ENCODE data around the gene PDIA2.
"Not testable (repeated sequence)": the region's sequence is repeated elsewhere in the genome, so short reads cannot be mapped to it uniquely, and the experiment has no call there.

The PDIA2 gene

GRCh38 chr16:263182-263774 lies 19.7 kb upstream of the PDIA2 start:
- in situ Hi-C loops (cut with MboI; ENCODE audit: low sequenced_read_pairs): no loop called here

GRCh38 chr16:263944-264343 lies 19.0 kb upstream of the PDIA2 start:
- in situ Hi-C loops (cut with MboI; ENCODE audit: low sequenced_read_pairs): no loop called here

GRCh38 chr16:264440-264951 lies 18.5 kb upstream of the PDIA2 start:
- in situ Hi-C loops (cut with MboI; ENCODE audit: low sequenced_read_pairs): no loop called here

GRCh38 chr16:265002-265529 lies 17.9 kb upstream of the PDIA2 start:
- in situ Hi-C loops (cut with MboI; ENCODE audit: low sequenced_read_pairs): no loop called here

GRCh38 chr16:265711-266110 lies 17.3 kb upstream of the PDIA2 start:
- in situ Hi-C loops (cut with MboI; ENCODE audit: low sequenced_read_pairs): no loop called here

- in situ Hi-C loops (cut with MboI; ENCODE audit: low sequenced_read_pairs): no loop called here
Observed at GRCh38 chr16:266258-267164, 16.5 kb upstream of the PDIA2 start.

GRCh38 chr16:267562-267961 lies 15.4 kb upstream of the PDIA2 start:
- in situ Hi-C loops (cut with MboI; ENCODE audit: low sequenced_read_pairs): not testable (repeated sequence)

GRCh38 chr16:268141-269053 lies 14.6 kb upstream of the PDIA2 start:
- in situ Hi-C loops (cut with MboI; ENCODE audit: low sequenced_read_pairs): no loop called here

GRCh38 chr16:269061-269796 lies 13.7 kb upstream of the PDIA2 start:
- in situ Hi-C loops (cut with MboI; ENCODE audit: low sequenced_read_pairs): no loop called here

GRCh38 chr16:270381-271255 lies 12.3 kb upstream of the PDIA2 start:
- in situ Hi-C loops (cut with MboI; ENCODE audit: low sequenced_read_pairs): no loop called here

GRCh38 chr16:272633-273546 lies 10.1 kb upstream of the PDIA2 start:
- in situ Hi-C loops (cut with MboI; ENCODE audit: low sequenced_read_pairs): no loop called here

- in situ Hi-C loops (cut with MboI; ENCODE audit: low sequenced_read_pairs): no loop called here
Observed at GRCh38 chr16:273547-274421, 9.2 kb upstream of the PDIA2 start.

- in situ Hi-C loops (cut with MboI; ENCODE audit: low sequenced_read_pairs): no loop called here
Observed at GRCh38 chr16:275041-275641, 7.8 kb upstream of the PDIA2 start.

GRCh38 chr16:275786-276232 lies 7.2 kb upstream of the PDIA2 start, which contains the start of gene RGS11:
TSS of gene RGS11 (minus strand) at chr16:275944. CDS start at chr16:275911, 33 bp downstream.
- in situ Hi-C loops (cut with MboI; ENCODE audit: low sequenced_read_pairs): no loop called here

- in situ Hi-C loops (cut with MboI; ENCODE audit: low sequenced_read_pairs): no loop called here
Observed at GRCh38 chr16:276426-277077, 6.4 kb upstream of the PDIA2 start.

GRCh38 chr16:278863-279366 lies 4.0 kb upstream of the PDIA2 start:
- in situ Hi-C loops (cut with MboI; ENCODE audit: low sequenced_read_pairs): no loop called here
